HG02885 (cell line): ENCODE results near the gene INTS3.
A peak's percentile ranks its signal among the peaks of the same experiment; 100 is the strongest.
"Not testable (repeated sequence)": the region's sequence is repeated elsewhere in the genome, so short reads cannot be mapped to it uniquely, and the experiment has no call there.

ENCODE experiments used
- ATAC-seq: cut with Tn5 transposase; IDR thresholded peaks from one replicate; pipeline ENCODE4 v1.9.1; 2021; ENCODE audit warnings: mild to moderate bottlenecking; ENCODE audit not compliant: unreplicated experiment, poor library complexity

Gene INTS3

GRCh38 chr1:153752571-153753195 lies 24.8 kb downstream of the INTS3 start:
- no peak for ATAC-seq

- no peak for ATAC-seq
Observed at GRCh38 chr1:153754266-153754665, 26.4 kb downstream of the INTS3 start.

- ATAC-seq = no peak
Observed at GRCh38 chr1:153760440-153760839, 32.6 kb downstream of the INTS3 start.

- ATAC-seq = no peak
Observed at GRCh38 chr1:153763365-153764225, 35.7 kb downstream of the INTS3 start.

GRCh38 chr1:153764310-153764709 lies 36.5 kb downstream of the INTS3 start:
- no peak for ATAC-seq

- not testable (repeated sequence) for ATAC-seq
Observed at GRCh38 chr1:153766663-153767062, 38.8 kb downstream of the INTS3 start.

GRCh38 chr1:153767519-153767918 lies 39.7 kb downstream of the INTS3 start:
- no peak for ATAC-seq

- no peak for ATAC-seq
Observed at GRCh38 chr1:153768316-153769181, 40.7 kb downstream of the INTS3 start.

GRCh38 chr1:153769221-153769620 lies 41.4 kb downstream of the INTS3 start:
- ATAC-seq = no peak

- ATAC-seq = no peak
Observed at GRCh38 chr1:153770797-153771196, 42.9 kb downstream of the INTS3 start.

- ATAC-seq = no peak
Observed at GRCh38 chr1:153771261-153771660, 43.4 kb downstream of the INTS3 start.

- no peak for ATAC-seq
Observed at GRCh38 chr1:153771841-153772593, 44.2 kb downstream of the INTS3 start.

GRCh38 chr1:153773096-153773921 lies 45.5 kb downstream of the INTS3 start:
- ATAC-seq = no peak

GRCh38 chr1:153774026-153774595 lies 46.3 kb downstream of the INTS3 start:
- no peak for ATAC-seq

- peak; percentile 26 for ATAC-seq
Observed at GRCh38 chr1:153774780-153775457, 47.1 kb downstream of the INTS3 start, which contains the start of gene SLC27A3. SLC27A3 (plus strand) TSS chr1:153775407; CDS start chr1:153775498, 91 bp downstream.

- peak; percentile 54 for ATAC-seq
Observed at GRCh38 chr1:153775458-153776327, 47.8 kb downstream of the INTS3 start.

- ATAC-seq = no peak
Observed at GRCh38 chr1:153776352-153776751, 48.5 kb downstream of the INTS3 start.
